ENCODE measurements around the gene EAF1. TPM values are rescaled to one million over a fixed set of nuclear protein-coding genes. Genes with fewer than 3 reads are reported as not detected.

The EAF1 gene
- 30.2 and 35.6 TPM in 2 replicates for total RNA-seq

DNA sequence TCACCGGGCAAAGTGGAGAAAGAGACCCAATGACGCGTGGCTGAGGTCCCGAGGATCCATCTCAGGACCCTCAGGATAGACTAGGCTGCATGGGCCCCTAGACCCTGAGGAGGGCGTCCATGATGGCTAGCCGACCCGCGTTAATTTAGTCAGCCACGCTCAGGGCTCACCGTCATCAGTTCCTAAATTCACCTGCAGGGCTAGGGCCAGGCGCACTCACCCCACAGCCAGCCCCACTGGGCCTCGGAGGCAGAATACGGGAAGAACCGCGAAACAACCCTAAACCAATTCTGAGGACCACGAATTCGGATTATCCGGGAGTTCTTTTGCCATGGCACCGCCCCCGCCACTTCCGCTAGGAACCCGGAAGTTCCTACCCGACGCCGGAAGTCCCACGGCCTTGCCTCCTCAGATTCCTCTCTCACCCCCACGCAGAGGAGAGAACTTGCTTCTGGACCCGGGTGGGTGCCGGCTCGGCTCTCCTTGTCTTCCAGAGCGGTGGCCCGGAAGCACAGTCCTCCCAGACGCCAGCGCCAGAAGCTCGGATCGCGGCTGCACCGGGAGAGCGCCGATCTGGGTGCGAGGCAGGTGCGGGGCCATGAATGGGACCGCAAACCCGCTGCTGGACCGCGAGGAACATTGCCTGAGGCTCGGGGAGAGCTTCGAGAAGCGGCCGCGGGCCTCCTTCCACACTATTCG lies at the start of gene EAF1, which contains the start of gene METTL6:
TSS of gene EAF1 (plus strand) at position 417 of the 699 bp plus-strand sequence. CDS start at position 599, 182 bp downstream.
TSS of gene METTL6 (minus strand) at position 363 of the 699 bp plus-strand sequence. CDS start 1,033 bp downstream, outside the sequence.

Small RNAs within 50 kb of the gene (small RNA-seq; reads per million reads assigned to genes)
- not detected for gene RNU6-1024P

Other genes starting within 250 kb of the EAF1 start
- 41.2 and 52.9 TPM in 2 replicates for gene CAPN7, start 221.4 kb upstream of the EAF1 start, total RNA-seq
- gene SH3BP5, start 95.0 kb upstream of the EAF1 start, total RNA-seq, result 88.2 and 112 TPM in 2 replicates
- 27.5 and 38.2 TPM in 2 replicates for gene METTL6, start 54 bp upstream of the EAF1 start, total RNA-seq
- gene COLQ, start 94.1 kb downstream of the EAF1 start, total RNA-seq, result 0.13 and 1.1 TPM in 2 replicates
- gene HACL1, start 174.0 kb downstream of the EAF1 start, total RNA-seq, result 40.2 and 49.3 TPM in 2 replicates
- 25.3 and 28.6 TPM in 2 replicates for gene BTD, start 174.1 kb downstream of the EAF1 start, total RNA-seq

All from thoracic aorta endothelial cell (primary cell).